ENCODE measurements around the gene NFIL3. TPM values are rescaled to one million over a fixed set of nuclear protein-coding genes. Genes with fewer than 3 reads are reported as not detected.

Gene NFIL3
- total and polyA plus RNA-seq, 2 of the 8 experiments (the other 6 are each of a cell fraction or from before 2014, with no cell fraction given), result 3.4 to 13.5 TPM

DNA sequence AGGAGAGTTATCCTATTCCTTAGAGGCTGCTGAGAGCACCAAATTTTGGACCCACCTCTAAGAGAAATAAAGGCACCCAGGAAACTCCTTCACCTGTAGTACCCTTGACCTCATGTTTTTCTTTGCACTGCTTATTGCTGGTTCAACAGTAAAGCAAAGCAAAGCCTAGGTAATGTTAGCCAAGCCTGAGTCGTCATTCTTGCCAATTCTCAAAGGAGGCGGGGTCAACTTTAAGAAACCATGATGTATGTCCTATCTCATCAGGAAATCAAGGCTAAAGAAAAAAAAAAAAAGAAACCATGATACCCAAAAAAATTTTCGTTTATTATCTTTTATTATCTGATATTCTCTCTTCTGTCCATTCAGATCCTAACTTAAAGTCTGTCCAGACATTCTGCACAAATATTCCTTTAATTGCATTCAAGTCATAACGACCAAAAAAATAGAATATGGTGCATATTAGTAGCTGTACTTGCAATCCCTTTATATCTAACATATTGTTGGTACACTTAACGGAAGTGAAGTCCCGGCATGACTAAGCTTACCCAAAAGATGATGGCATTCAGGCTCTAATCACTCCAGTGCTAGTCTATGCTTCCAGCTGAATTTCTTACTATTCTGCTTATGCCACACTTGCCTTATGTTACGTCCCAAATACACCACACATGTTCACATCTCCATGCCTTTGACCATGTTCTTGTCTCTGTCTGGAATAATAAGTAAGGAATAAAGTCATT lies 63.7 kb downstream of the NFIL3 start:
- Histone ChIP-seq H4K8ac (ENCODE audit: extremely low read depth, insufficient read depth, low read length) (no peak overlapping the region), H3K79me1 (ENCODE audit: low read depth, low read length) (peaks cover 3% of the 10 kb centered on the region; the same call in 1 of the 2 replicates), H2BK5ac (ENCODE audit: low read depth, low read length) (no peak overlapping the region), H4K5ac (ENCODE audit: insufficient read length, low read depth, low read length) (no peak overlapping the region), H4K91ac (replicated peaks; ENCODE audit: insufficient read length, low read length) (no peak overlapping the region), H3K18ac (ENCODE audit: extremely low read depth, low read length) (no peak overlapping the region), H3K23me2 (ENCODE audit: low read depth, low read length) (peaks cover 4% of the 10 kb centered on the region; the same call in 1 of the 2 replicates), H3K4me2 (ENCODE audit: insufficient read depth in 1 of 2, low read depth in 2 of 2, low read length in 2 of 2) (peak overlapping the region; percentile 79 to 89), H2BK20ac (ENCODE audit: low read length) (no peak overlapping the region), H3K4me1 (replicated peaks in 1 of 4; ENCODE audit: control insufficient read depth in 3 of 4, insufficient read depth in 4 of 4, low read length in 3 of 4) (peaks cover 4 to 10% (median 9%) of the 10 kb centered on the region in 4 experiments; a peak in 6 of 7 replicates), H3K27ac (ENCODE audit: low read depth, low read length) (no peak overlapping the region), H2BK15ac (ENCODE audit: low read length) (no peak overlapping the region), H3K79me2 (ENCODE audit: control insufficient read depth in 1 of 2, insufficient read depth in 2 of 2, low read length in 2 of 2) (peaks cover 16 to 62% of the 10 kb centered on the region in 2 experiments), H4K20me1 (replicated peaks in 1 of 2; ENCODE audit: control insufficient read depth in 1 of 2, insufficient read depth in 2 of 2, low read length in 2 of 2) (peaks cover 7 to 12% of the 10 kb centered on the region in 2 experiments), H2BK120ac (replicated peaks; ENCODE audit: low read depth, low read length) (no peak overlapping the region), H2BK12ac (ENCODE audit: low read depth, low read length) (no peak overlapping the region), H3K23ac (ENCODE audit: insufficient read length) (no peak overlapping the region), H2AK5ac (ENCODE audit: low read depth, low read length) (no peak overlapping the region), H3K4me3 (ENCODE audit: extremely low read depth in 1 of 4, insufficient read depth in 2 of 4, low read depth in 3 of 4, low read length in 4 of 4) (peak overlapping the region; percentile 78 to 94 (median 91); a peak in 6 of 8 replicates), H3K14ac (ENCODE audit: insufficient read length) (no peak overlapping the region), H2AFZ (ENCODE audit: low read length) (no peak overlapping the region), H3K56ac (replicated peaks; ENCODE audit: insufficient read length, low read depth, low read length) (no peak overlapping the region), H3K9me3 (ENCODE audit: insufficient read depth in 2 of 2, low read depth in 1 of 2, low read length in 1 of 2) (peaks cover 0 to 5% of the 10 kb centered on the region in 2 experiments; a peak in 2 of 4 replicates), H3K27me3 (replicated peaks in 1 of 4; ENCODE audit: control insufficient read depth in 3 of 4, extremely low read depth in 1 of 4, insufficient read depth in 3 of 4, low read length in 3 of 4) (no peaks in the 10 kb centered on the region), H3K36me3 (ENCODE audit: control insufficient read depth in 2 of 4, insufficient read depth in 4 of 4, low read length in 3 of 4) (peaks cover 0 to 17% (median 5%) of the 10 kb centered on the region in 4 experiments; a peak in 5 of 8 replicates), H3K9ac (replicated peaks in 1 of 4; ENCODE audit: extremely low read depth in 1 of 4, low read depth in 3 of 4, low read length in 3 of 4) (no peak overlapping the region), H3K4ac (replicated peaks; ENCODE audit: insufficient read length, low read depth, low read length) (no peak overlapping the region)
- TF ChIP-seq NANOG (IDR thresholded peaks at IDR 0.05; ENCODE audit: insufficient read depth, low read depth, low read length, poor library complexity, severe bottlenecking) (no peak), SRF (IDR thresholded peaks at IDR 0.05; ENCODE audit: low read depth, low read length) (no peak), RXRA (IDR thresholded peaks at IDR 0.05; ENCODE audit: insufficient read depth, low read depth, low read length) (no peak), EP300 (IDR thresholded peaks at IDR 0.05; ENCODE audit: borderline replicate concordance in 1 of 2, low read depth in 2 of 2, low read length in 2 of 2) (no peak), FOSL1 (IDR thresholded peaks at IDR 0.05; ENCODE audit: insufficient read depth, low read depth, low read length) (no peak), JUND (IDR thresholded peaks at IDR 0.05; ENCODE audit: low read length) (no peak), KDM4A (IDR thresholded peaks at IDR 0.05; ENCODE audit: low read depth, low read length, severe bottlenecking) (no peak)
- ChIA-PET POLR2A (ENCODE audit: partially characterized antibody) (interaction anchor here (1.1 to 2.0 kb wide), 5 partner anchors 12 to 67 kb away, joined by 3 to 8 read pairs (median 5); no protein-coding TSS in a partner anchor), CTCF (ENCODE audit: partially characterized antibody) (interaction anchor here (0.7 to 2.5 kb wide), 4 partner anchors 13 to 326 kb away, joined by 3 to 7 read pairs (median 4); no protein-coding TSS in a partner anchor)
- 81% methylated on average over 7 of the region's 7 CpGs; no CpG with 5 or more reads in 1 of the 2 experiments for WGBS, 2 experiments (ENCODE audit: extremely low coverage in 1 of 2, insufficient coverage in 1 of 2, insufficient read length in 1 of 2, insufficient replicate concordance in 2 of 2, low coverage in 1 of 2, low lambda C conversion rate in 2 of 2, missing lambda C conversion rate in 1 of 2)
- FAIRE-seq (no peak), DNase-seq (ENCODE audit: low read depth in 1 of 2, low spot score in 2 of 2) (no peak)

All from H1 (cell line).